Stimulated activated CD8-positive, alpha-beta memory T cell treated with anti-CD3 and anti-CD28 coated beads, Interleukin-7, amount 100 ng/mL, for 24 hours (primary cell): ENCODE data around the gene ACADS.

Experiments used
- DNase-seq: peaks from one replicate; pipeline ENCODE4 v3.0.0-alpha.2; 2020; ENCODE audit warnings: low read depth

The ACADS gene

GRCh38 chr12:120702637-120703036, 23.0 kb upstream of the ACADS start:
- DNase-seq, result no peak

GRCh38 chr12:120703311-120703942, 22.2 kb upstream of the ACADS start:
- no peak for DNase-seq

GRCh38 chr12:120705618-120706017, 20.0 kb upstream of the ACADS start:
- DNase-seq, result no peak

GRCh38 chr12:120706029-120706428, 19.6 kb upstream of the ACADS start:
- no peak for DNase-seq

GRCh38 chr12:120708651-120709050, 17.0 kb upstream of the ACADS start:
- no peak for DNase-seq

- peak; percentile 56 for DNase-seq
Observed at GRCh38 chr12:120710031-120710804, 15.4 kb upstream of the ACADS start, which contains the start of gene UNC119B. TSS of gene UNC119B (plus strand) at chr12:120710458. CDS start at chr12:120710475, 17 bp downstream.

- no peak for DNase-seq
Observed at GRCh38 chr12:120710805-120711296, 14.8 kb upstream of the ACADS start.

GRCh38 chr12:120711411-120711810, 14.2 kb upstream of the ACADS start:
- no peak for DNase-seq

- DNase-seq, result no peak
Observed at GRCh38 chr12:120712610-120713009, 13.0 kb upstream of the ACADS start.

GRCh38 chr12:120713861-120714482, 11.7 kb upstream of the ACADS start:
- peak; percentile 40 for DNase-seq

- DNase-seq, result no peak
Observed at GRCh38 chr12:120718055-120718454, 7.6 kb upstream of the ACADS start.

GRCh38 chr12:120719072-120719471, 6.6 kb upstream of the ACADS start:
- DNase-seq, result no peak

- no peak for DNase-seq
Observed at GRCh38 chr12:120719496-120720233, 6.0 kb upstream of the ACADS start.

GRCh38 chr12:120720234-120720986, 5.2 kb upstream of the ACADS start:
- DNase-seq, result no peak

GRCh38 chr12:120720987-120721801, 4.4 kb upstream of the ACADS start:
- no peak for DNase-seq

GRCh38 chr12:120721866-120722265, 3.8 kb upstream of the ACADS start:
- DNase-seq, result no peak

- DNase-seq, result no peak
Observed at GRCh38 chr12:120722784-120723183, 2.8 kb upstream of the ACADS start.

GRCh38 chr12:120724720-120725119, 906 bp upstream of the ACADS start:
- no peak for DNase-seq

GRCh38 chr12:120725151-120725658, 421 bp upstream of the ACADS start:
- no peak for DNase-seq

GRCh38 chr12:120726510-120726793, 826 bp downstream of the ACADS start:
- no peak for DNase-seq

GRCh38 chr12:120726961-120727360, 1.3 kb downstream of the ACADS start:
- no peak for DNase-seq
